Measurements from ENCODE around the gene CEP131.

CEP131 gene

DNA sequence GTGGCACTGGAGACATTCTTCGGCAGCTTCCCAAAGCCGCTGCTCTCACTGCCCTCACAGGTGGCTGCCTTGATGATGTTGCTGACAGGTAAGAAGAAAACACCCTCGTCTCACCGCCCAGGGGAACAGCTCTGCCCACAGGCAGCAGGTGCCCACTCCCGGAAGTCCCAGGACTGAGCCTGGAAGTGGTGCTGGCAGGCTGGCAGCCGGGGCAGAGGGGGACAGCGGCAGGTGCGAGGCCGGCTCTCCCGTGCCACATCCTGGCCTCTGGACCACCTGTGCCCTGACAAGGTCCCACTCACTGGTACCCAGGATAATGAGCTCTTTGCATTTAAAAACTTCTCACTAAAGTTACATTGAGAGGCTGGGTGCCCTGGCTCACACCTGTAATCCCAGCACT lies 20.4 kb downstream of the CEP131 start:
- Histone ChIP-seq H3K27ac (ENCODE audit: low read depth in 2 of 2, low read length in 2 of 2) (no peak overlapping the region), H3K9ac (ENCODE audit: low read depth in 1 of 2, low read length in 2 of 2) (no peak overlapping the region), H3K27me3 (ENCODE audit: control insufficient read depth in 2 of 2, insufficient read depth in 2 of 2, low read length in 2 of 2) (no peaks in the 10 kb centered on the region), H3K4me3 (ENCODE audit: low read length in 2 of 2) (no peak overlapping the region), H3K4me1 (ENCODE audit: control insufficient read depth in 2 of 2, insufficient read depth in 2 of 2, low read length in 2 of 2) (peaks cover 0 to 2% of the 10 kb centered on the region in 2 donors), H3K9me3 (ENCODE audit: control insufficient read depth in 2 of 2, low read length in 2 of 2) (no peaks in the 10 kb centered on the region), H3K36me3 (ENCODE audit: control insufficient read depth in 2 of 2, insufficient read depth in 2 of 2, low read length in 2 of 2) (peaks cover 0 to 3% of the 10 kb centered on the region in 2 donors)

DNA sequence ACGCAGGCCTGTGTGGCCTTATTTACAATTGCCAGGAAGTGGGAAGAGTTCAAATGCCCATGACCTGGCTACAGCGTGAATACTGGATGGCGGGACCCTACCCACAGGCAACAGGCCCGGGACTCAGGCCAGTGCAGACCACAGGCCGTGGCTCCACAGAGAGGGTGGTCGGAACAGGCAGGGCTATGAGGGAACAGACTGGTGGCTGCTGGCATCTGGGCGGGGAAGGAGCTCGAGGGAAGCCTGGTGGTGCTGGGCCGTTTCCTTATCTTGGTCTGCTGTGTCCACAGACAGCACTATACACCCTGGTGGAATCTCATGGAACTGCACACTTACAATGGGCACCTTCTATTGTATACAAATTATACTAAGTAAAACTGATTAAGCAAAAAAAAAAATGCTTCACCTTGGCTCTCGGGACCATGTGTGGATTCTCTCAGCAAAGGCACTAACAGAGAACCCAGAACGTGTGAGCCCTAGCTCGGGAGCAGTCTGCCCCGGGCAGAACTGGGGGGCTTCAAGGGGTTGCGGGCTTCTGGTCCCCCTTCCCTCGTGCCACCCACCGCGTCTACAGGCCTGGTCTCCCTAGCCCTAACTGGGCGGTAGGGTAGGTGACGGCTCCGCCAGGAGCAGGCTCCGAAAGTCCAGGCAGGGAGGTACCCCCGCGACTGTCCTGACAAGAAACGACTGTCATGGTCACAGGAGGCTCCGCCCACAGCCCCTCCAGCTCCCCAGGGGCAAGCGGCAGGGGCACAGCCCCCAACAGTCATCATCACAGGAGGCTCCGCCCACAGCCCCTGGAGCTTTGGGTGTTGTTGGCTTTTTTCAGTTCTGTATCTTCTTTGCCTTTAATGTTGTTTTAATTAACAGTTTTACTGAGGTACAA lies 21.8 kb downstream of the CEP131 start:
- Histone ChIP-seq H3K9me3 (ENCODE audit: control insufficient read depth in 2 of 2, low read length in 2 of 2) (no peaks in the 10 kb centered on the region), H3K4me1 (ENCODE audit: control insufficient read depth in 2 of 2, insufficient read depth in 2 of 2, low read length in 2 of 2) (peaks cover 0 to 2% of the 10 kb centered on the region in 2 donors), H3K27ac (ENCODE audit: low read depth in 2 of 2, low read length in 2 of 2) (no peak overlapping the region), H3K36me3 (ENCODE audit: control insufficient read depth in 2 of 2, insufficient read depth in 2 of 2, low read length in 2 of 2) (peaks cover 0 to 3% of the 10 kb centered on the region in 2 donors), H3K27me3 (ENCODE audit: control insufficient read depth in 2 of 2, insufficient read depth in 2 of 2, low read length in 2 of 2) (no peaks in the 10 kb centered on the region), H3K4me3 (ENCODE audit: low read length in 2 of 2) (no peak overlapping the region), H3K9ac (ENCODE audit: low read depth in 1 of 2, low read length in 2 of 2) (no peak overlapping the region)

DNA sequence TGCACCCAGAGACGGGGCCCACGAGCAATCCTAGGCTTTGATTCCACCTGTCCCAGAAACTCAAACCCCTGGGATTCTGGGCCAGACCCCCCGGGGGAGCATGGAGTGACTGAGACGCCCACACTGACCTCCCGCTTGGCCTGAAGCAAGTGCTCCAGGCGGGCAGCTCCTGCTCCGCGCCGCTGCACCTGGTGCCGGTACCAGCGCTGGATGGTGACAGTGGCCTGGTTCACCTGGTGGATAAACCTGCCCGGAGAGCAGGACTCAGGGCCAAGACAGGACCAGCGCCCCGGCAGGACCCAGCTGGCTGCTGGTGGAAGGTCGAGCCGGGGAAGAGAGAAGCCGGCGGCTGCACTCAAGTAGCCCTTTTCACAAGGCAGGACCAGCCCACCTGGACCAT lies 22.6 kb downstream of the CEP131 start:
- Histone ChIP-seq H3K4me3 (ENCODE audit: low read length in 2 of 2) (no peak overlapping the region), H3K9ac (ENCODE audit: low read depth in 1 of 2, low read length in 2 of 2) (no peak overlapping the region), H3K27me3 (ENCODE audit: control insufficient read depth in 2 of 2, insufficient read depth in 2 of 2, low read length in 2 of 2) (no peaks in the 10 kb centered on the region), H3K27ac (ENCODE audit: low read depth in 2 of 2, low read length in 2 of 2) (no peak overlapping the region), H3K9me3 (ENCODE audit: control insufficient read depth in 2 of 2, low read length in 2 of 2) (no peaks in the 10 kb centered on the region), H3K4me1 (ENCODE audit: control insufficient read depth in 2 of 2, insufficient read depth in 2 of 2, low read length in 2 of 2) (peaks cover 0 to 2% of the 10 kb centered on the region in 2 donors), H3K36me3 (ENCODE audit: control insufficient read depth in 2 of 2, insufficient read depth in 2 of 2, low read length in 2 of 2) (peaks cover 0 to 3% of the 10 kb centered on the region in 2 donors)

DNA sequence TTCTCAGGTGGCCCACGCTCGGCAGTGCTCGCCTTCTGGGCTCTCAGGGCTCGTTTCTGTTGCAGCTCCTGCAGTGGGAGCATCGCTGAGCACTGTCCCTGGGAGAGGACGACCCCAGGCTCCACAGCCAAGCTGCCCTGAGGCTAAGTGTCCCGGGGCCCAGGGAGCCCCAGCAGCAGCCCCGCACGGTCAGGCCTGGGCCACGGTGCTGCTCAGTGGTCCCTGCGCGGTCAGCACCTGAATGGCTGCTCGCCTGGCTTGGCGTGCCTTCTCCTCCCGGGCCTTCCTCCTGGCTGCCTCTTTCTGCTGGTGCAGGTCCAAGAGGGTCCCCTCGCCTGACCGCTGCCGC lies 23.3 kb downstream of the CEP131 start:
- no peak overlapping the region for H3K4me3 ChIP-seq (ENCODE audit: low read length in 2 of 2)

DNA sequence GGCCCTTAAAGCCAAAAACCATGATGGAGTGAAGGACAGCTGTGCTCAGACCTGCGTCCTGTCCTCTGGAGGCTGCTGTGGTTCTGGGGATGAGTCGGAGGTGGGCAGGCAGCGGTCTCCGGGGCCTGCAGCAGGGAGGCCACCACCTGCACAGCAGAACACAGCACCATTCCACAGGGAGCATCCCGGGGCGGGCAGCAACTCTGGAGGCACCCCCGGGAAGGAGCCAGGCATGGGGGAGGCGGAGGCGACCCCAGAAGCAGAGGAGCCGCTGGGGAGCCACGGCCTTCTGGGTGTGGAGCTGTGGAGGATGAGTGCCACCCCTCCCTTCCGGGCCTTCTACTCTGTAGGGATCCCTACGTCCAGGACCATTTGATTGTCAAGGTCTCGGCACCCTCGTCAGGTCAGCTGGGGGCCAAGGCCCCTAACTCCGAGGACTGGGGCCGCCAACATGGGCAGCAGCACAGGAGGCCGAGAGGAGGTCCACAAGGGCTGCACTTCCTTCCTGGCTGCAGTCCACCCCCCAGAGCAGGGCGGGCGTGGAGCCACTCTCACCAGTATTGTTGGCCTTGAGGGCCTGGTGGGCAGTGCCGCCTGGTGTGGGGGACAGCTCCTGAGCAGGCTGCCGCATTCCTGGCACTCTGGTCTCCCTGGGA lies 23.8 kb downstream of the CEP131 start:
- Histone ChIP-seq H3K27me3 (ENCODE audit: control insufficient read depth in 2 of 2, insufficient read depth in 2 of 2, low read length in 2 of 2) (no peaks in the 10 kb centered on the region), H3K9ac (ENCODE audit: low read depth in 1 of 2, low read length in 2 of 2) (no peak overlapping the region), H3K4me3 (ENCODE audit: low read length in 2 of 2) (no peak overlapping the region), H3K27ac (ENCODE audit: low read depth in 2 of 2, low read length in 2 of 2) (no peak overlapping the region), H3K9me3 (ENCODE audit: control insufficient read depth in 2 of 2, low read length in 2 of 2) (no peaks in the 10 kb centered on the region), H3K4me1 (ENCODE audit: control insufficient read depth in 2 of 2, insufficient read depth in 2 of 2, low read length in 2 of 2) (peaks cover 0 to 2% of the 10 kb centered on the region in 2 donors), H3K36me3 (ENCODE audit: control insufficient read depth in 2 of 2, insufficient read depth in 2 of 2, low read length in 2 of 2) (peaks cover 0 to 3% of the 10 kb centered on the region in 2 donors)

More for the DNA sequence above, 23.3 kb downstream of the CEP131 start:
- H3K27ac ChIP-seq (ENCODE audit: low read depth in 2 of 2, low read length in 2 of 2), result no peak overlapping the region
- peaks cover 0 to 2% of the 10 kb centered on the region in 2 donors for H3K4me1 ChIP-seq (ENCODE audit: control insufficient read depth in 2 of 2, insufficient read depth in 2 of 2, low read length in 2 of 2)
- H3K9me3 ChIP-seq (ENCODE audit: control insufficient read depth in 2 of 2, low read length in 2 of 2), result no peaks in the 10 kb centered on the region
- H3K36me3 ChIP-seq (ENCODE audit: control insufficient read depth in 2 of 2, insufficient read depth in 2 of 2, low read length in 2 of 2), result peaks cover 0 to 3% of the 10 kb centered on the region in 2 donors
- no peak overlapping the region for H3K9ac ChIP-seq (ENCODE audit: low read depth in 1 of 2, low read length in 2 of 2)
- no peaks in the 10 kb centered on the region for H3K27me3 ChIP-seq (ENCODE audit: control insufficient read depth in 2 of 2, insufficient read depth in 2 of 2, low read length in 2 of 2)

DNA sequence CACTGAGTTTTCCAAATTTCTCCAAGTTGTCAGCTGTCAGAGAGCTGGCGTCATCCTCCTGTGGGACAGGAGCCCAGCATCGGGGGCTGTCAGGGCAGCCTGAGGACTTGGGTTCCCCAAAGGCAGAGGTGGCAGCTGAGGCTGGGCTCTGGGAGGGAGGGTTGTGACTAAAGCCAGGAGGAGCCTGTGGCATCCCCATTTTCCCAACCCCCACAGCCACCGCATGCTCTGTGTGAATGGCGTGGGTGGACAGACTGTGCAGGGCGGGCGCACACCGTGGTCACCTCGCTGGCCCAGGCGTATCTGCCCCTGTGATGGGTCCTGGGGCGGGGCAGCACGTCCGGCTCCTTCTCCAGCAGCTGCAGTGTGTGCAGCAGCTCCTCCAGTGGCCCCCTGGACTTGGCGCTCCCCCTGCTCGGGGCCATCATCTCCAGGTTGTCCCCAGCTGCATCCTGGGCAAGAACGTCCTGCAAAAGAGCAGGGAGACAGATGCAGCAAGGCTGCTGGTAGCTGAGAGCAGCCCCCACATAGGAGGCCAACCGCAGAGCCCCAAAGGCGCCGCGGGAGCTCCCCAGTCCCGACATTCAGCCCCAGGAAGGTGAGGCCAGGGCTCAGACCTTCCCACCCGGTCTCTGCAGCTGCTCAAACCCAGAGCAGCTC lies 24.8 kb downstream of the CEP131 start:
- no peak overlapping the region for H3K27ac ChIP-seq (ENCODE audit: low read depth in 2 of 2, low read length in 2 of 2)
- no peak overlapping the region for H3K9ac ChIP-seq (ENCODE audit: low read depth in 1 of 2, low read length in 2 of 2)
- peaks cover 0 to 2% of the 10 kb centered on the region in 2 donors for H3K4me1 ChIP-seq (ENCODE audit: control insufficient read depth in 2 of 2, insufficient read depth in 2 of 2, low read length in 2 of 2)
- H3K27me3 ChIP-seq (ENCODE audit: control insufficient read depth in 2 of 2, insufficient read depth in 2 of 2, low read length in 2 of 2), result no peaks in the 10 kb centered on the region
- peaks cover 0 to 1% of the 10 kb centered on the region in 2 donors for H3K36me3 ChIP-seq (ENCODE audit: control insufficient read depth in 2 of 2, insufficient read depth in 2 of 2, low read length in 2 of 2)
- no peak overlapping the region for H3K4me3 ChIP-seq (ENCODE audit: low read length in 2 of 2)
- H3K9me3 ChIP-seq (ENCODE audit: control insufficient read depth in 2 of 2, low read length in 2 of 2), result no peaks in the 10 kb centered on the region

DNA sequence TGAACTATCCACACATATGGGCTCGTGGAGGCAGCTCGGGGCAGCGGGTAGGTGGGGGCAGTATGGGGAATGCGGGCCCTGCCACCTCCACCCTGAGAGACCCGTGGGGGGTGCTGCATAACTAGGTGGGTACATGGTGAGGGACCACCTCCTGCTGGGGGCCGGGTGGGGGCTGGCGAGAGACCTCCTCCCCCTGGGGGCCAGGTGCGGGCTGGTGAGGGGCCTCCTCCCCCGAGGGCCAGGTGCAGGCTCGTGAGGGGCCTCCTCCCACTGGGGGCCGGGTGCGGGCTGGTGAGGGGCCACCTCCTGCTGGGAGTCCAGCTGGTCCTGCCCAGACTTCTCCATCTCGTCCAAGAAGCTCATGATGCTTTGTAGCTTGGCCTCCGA lies 25.4 kb downstream of the CEP131 start:
- Histone ChIP-seq H3K4me3 (ENCODE audit: low read length in 2 of 2) (no peak overlapping the region), H3K27ac (ENCODE audit: low read depth in 2 of 2, low read length in 2 of 2) (no peak overlapping the region), H3K27me3 (ENCODE audit: control insufficient read depth in 2 of 2, insufficient read depth in 2 of 2, low read length in 2 of 2) (no peaks in the 10 kb centered on the region), H3K4me1 (ENCODE audit: control insufficient read depth in 2 of 2, insufficient read depth in 2 of 2, low read length in 2 of 2) (peaks cover 0 to 2% of the 10 kb centered on the region in 2 donors), H3K9me3 (ENCODE audit: control insufficient read depth in 2 of 2, low read length in 2 of 2) (no peaks in the 10 kb centered on the region), H3K36me3 (ENCODE audit: control insufficient read depth in 2 of 2, insufficient read depth in 2 of 2, low read length in 2 of 2) (peaks cover 0 to 1% of the 10 kb centered on the region in 2 donors), H3K9ac (ENCODE audit: low read depth in 1 of 2, low read length in 2 of 2) (no peak overlapping the region)

DNA sequence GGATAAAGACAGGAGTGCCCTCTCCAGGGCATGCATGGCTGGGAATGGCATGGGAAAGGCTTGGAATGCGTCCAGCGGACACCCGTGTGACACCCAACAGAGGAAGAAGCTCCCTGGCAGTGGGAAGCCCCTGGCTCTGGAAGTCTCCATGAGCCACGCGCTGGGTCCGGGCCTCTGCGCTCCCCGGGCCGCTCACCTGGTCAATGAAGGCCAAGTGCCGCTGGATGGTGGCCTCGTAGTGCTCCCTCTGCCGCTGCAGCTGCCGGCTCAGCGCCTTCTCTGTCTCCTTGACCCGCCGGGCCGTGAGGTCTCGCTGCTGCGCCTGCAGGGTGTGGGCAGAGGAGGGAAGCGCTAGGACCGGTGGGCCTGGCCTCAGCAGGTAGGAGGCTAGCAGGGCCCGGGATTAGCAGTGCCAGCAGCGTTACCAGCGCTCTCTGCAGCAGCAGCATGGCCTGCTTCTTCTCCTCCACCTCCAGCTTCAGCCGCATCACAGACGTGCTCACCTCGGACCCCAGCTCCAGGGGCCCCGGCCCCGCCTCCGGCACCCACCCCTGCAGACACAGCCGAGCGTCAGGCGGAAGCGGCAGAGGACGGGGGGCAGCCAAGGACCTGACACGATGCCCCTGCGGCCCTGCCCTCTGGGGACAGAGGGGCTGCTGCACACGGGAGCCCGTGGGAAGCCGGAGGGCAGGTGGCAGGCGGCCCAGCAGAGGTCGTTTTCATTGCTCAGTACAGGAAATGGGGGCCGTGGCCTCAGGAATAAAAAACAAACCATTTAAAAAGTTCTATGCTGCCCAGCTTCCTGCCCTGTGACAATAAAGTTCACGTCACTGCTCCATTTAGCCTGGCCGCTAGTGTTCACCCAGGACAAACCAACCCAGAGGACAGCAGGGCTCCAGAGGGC lies 26.0 kb downstream of the CEP131 start:
- no peak overlapping the region for H3K27ac ChIP-seq (ENCODE audit: low read depth in 2 of 2, low read length in 2 of 2)
- H3K27me3 ChIP-seq (ENCODE audit: control insufficient read depth in 2 of 2, insufficient read depth in 2 of 2, low read length in 2 of 2), result no peaks in the 10 kb centered on the region
- peaks cover 0 to 1% of the 10 kb centered on the region in 2 donors for H3K36me3 ChIP-seq (ENCODE audit: control insufficient read depth in 2 of 2, insufficient read depth in 2 of 2, low read length in 2 of 2)
- H3K4me3 ChIP-seq (ENCODE audit: low read length in 2 of 2), result no peak overlapping the region
- no peak overlapping the region for H3K9ac ChIP-seq (ENCODE audit: low read depth in 1 of 2, low read length in 2 of 2)
- H3K4me1 ChIP-seq (ENCODE audit: control insufficient read depth in 2 of 2, insufficient read depth in 2 of 2, low read length in 2 of 2), result peaks cover 0 to 2% of the 10 kb centered on the region in 2 donors
- no peaks in the 10 kb centered on the region for H3K9me3 ChIP-seq (ENCODE audit: control insufficient read depth in 2 of 2, low read length in 2 of 2)

DNA sequence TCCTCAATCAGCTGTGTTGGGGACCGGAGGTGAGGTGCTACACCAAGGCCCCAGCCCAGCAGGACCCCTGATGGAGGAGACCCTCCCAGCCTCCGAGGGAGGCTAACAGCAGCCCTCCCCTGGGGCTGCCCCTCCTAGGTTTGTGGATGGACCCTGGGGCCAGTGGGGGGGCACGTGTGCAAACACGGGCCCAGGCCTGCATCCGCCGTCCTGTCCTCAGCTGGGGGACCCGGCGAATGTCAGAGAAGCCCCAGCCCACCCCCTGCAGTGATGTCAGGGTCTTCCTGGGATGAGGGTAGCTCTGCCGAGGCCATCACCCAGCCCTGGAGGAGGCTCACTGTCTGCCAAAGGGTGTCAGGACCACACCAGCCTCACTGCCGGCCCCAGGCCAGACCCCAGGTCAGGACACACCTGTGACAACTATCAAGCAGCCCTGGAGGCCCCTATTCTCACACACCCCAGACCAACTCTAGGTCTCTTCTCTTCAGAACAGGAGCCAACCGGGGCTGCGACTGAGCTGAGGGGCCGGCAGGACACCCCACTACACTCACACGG lies 26.7 kb downstream of the CEP131 start:
- H3K4me3 ChIP-seq (ENCODE audit: low read length in 2 of 2), result no peak overlapping the region
- peaks cover 0 to 1% of the 10 kb centered on the region in 2 donors for H3K36me3 ChIP-seq (ENCODE audit: control insufficient read depth in 2 of 2, insufficient read depth in 2 of 2, low read length in 2 of 2)
- no peak overlapping the region for H3K27ac ChIP-seq (ENCODE audit: low read depth in 2 of 2, low read length in 2 of 2)
- no peaks in the 10 kb centered on the region for H3K27me3 ChIP-seq (ENCODE audit: control insufficient read depth in 2 of 2, insufficient read depth in 2 of 2, low read length in 2 of 2)
- peaks cover 0 to 2% of the 10 kb centered on the region in 2 donors for H3K4me1 ChIP-seq (ENCODE audit: control insufficient read depth in 2 of 2, insufficient read depth in 2 of 2, low read length in 2 of 2)
- H3K9me3 ChIP-seq (ENCODE audit: control insufficient read depth in 2 of 2, low read length in 2 of 2), result no peaks in the 10 kb centered on the region
- H3K9ac ChIP-seq (ENCODE audit: low read depth in 1 of 2, low read length in 2 of 2), result no peak overlapping the region

All from mucosa of rectum (tissue), 2 donors.